Hepatocyte (in vitro differentiated cells): ENCODE data around the gene CPSF4. TPM values are rescaled to one million over a fixed set of nuclear protein-coding genes. Genes with fewer than 3 reads are reported as not detected.

Experiments used
- DNase-seq: peaks from one replicate; pipeline ENCODE4 v3.0.0-alpha.2; 2016; ENCODE audit warnings: low spot score
- H2AFZ ChIP-seq: fragments of 200-600 bp; sonication (generic); 2 replicates; pipeline ENCODE4 v1.6.0; 2016; ENCODE audit warnings: antibody characterized with exemption, mild to moderate bottlenecking
- H3K27ac ChIP-seq: fragments of 200-600 bp; sonication (generic); 2 replicates; pipeline ENCODE4 v1.5.1; 2016; ENCODE audit warnings: mild to moderate bottlenecking
- H3K27me3 ChIP-seq: fragments of 200-600 bp; sonication (generic); 2 replicates; pipeline ENCODE4 v1.6.1; 2016
- H3K36me3 ChIP-seq: fragments of 200-600 bp; sonication (generic); replicated peaks from 2 replicates; pipeline ENCODE4 v1.5.1; 2016; ENCODE audit warnings: low read depth; ENCODE audit not compliant: insufficient read depth
- H3K4me1 ChIP-seq: fragments of 200-600 bp; sonication (generic); 2 replicates; pipeline ENCODE4 v1.5.1; 2016; ENCODE audit warnings: mild to moderate bottlenecking, moderate library complexity; ENCODE audit not compliant: insufficient read depth
- H3K4me2 ChIP-seq: fragments of 200-600 bp; sonication (generic); 2 replicates; pipeline ENCODE4 v1.6.0; 2016
- H3K4me3 ChIP-seq: fragments of 200-600 bp; sonication (generic); 2 replicates; pipeline ENCODE4 v1.5.1; 2016; ENCODE audit warnings: mild to moderate bottlenecking
- H3K79me2 ChIP-seq: fragments of 200-600 bp; sonication (generic); 2 replicates; pipeline ENCODE4 v1.6.0; 2017; ENCODE audit warnings: mild to moderate bottlenecking
- H3K9me2 ChIP-seq: fragments of 200-600 bp; sonication (generic); replicated peaks from 2 replicates; pipeline ENCODE4 v1.6.0; 2017; ENCODE audit warnings: mild to moderate bottlenecking; ENCODE audit not compliant: insufficient read depth
- H3K9me3 ChIP-seq: fragments of 200-600 bp; sonication (generic); 2 replicates; pipeline ENCODE4 v1.5.1; 2016; ENCODE audit warnings: low read depth, mild to moderate bottlenecking
- H4K20me1 ChIP-seq: fragments of 200-600 bp; sonication (generic); 2 replicates; pipeline ENCODE4 v1.6.0; 2016; ENCODE audit warnings: mild to moderate bottlenecking; ENCODE audit not compliant: insufficient read depth, poor library complexity, severe bottlenecking
- CTCF ChIP-seq: fragments of 200-600 bp; sonication (generic); IDR thresholded peaks from 2 replicates; pipeline ENCODE4 v1.5.1; 2016; ENCODE audit warnings: antibody characterized with exemption, mild to moderate bottlenecking; ENCODE audit not compliant: poor library complexity
- EZH2 ChIP-seq: fragments of 200-600 bp; sonication (generic); IDR thresholded peaks from 2 replicates; pipeline ENCODE4 v1.6.1; 2016; ENCODE audit warnings: antibody characterized with exemption, mild to moderate bottlenecking, borderline replicate concordance
- EZH2phosphoT487 ChIP-seq: fragments of 200-600 bp; sonication (generic); IDR thresholded peaks from one replicate; pipeline ENCODE4 v1.6.1; 2018; ENCODE audit warnings: antibody characterized with exemption, mild to moderate bottlenecking, low read depth, moderate library complexity; ENCODE audit not compliant: unreplicated experiment, severe bottlenecking
- WGBS: methylation state at CpG from one replicate; pipeline ENCODE4 v1.1.6; 2016; ENCODE audit warnings: low lambda C conversion rate; ENCODE audit errors: missing lambda C conversion rate; 5-methylcytosine and 5-hydroxymethylcytosine counted together
- polyA plus RNA-seq: library from polyadenylated mRNA; unstranded; fragments of >200 nt; fragmentation: Nextera tagmentation; extraction: Ambion mirVana; gene quantifications from 2 replicates; pipeline ENCODE4 v1.2.1, GENCODE V29; 2016
- total RNA-seq: library from RNA; depleted of rRNA; stranded (reverse); fragments of >200 nt; gene quantifications from 2 replicates; pipeline ENCODE4 v1.2.3, GENCODE V29; 2014

CPSF4 gene
- total and polyA plus RNA-seq, 2 experiments from 2014 or later, result 35.1 to 37.6 TPM

GRCh38 chr7:99473315-99473596, 34.5 kb downstream of the CPSF4 start:
- H4K20me1 ChIP-seq, result no peaks in the 10 kb centered on the region
- H3K27me3 ChIP-seq, result no peaks in the 10 kb centered on the region
- no peak for TF ChIP-seq EZH2
- no peak for TF ChIP-seq EZH2phosphoT487
- no peak for TF ChIP-seq CTCF
- H3K4me1 ChIP-seq, result peaks cover 7% of the 10 kb centered on the region
- H3K79me2 ChIP-seq, result peaks cover 50% of the 10 kb centered on the region
- peak overlapping the region; percentile 87 for H3K27ac ChIP-seq
- no peaks in the 10 kb centered on the region for H3K9me3 ChIP-seq
- H2AFZ ChIP-seq, result peak overlapping the region; percentile 73
- WGBS, result 4% methylated on average over 7 of the region's 7 CpGs
- DNase-seq, result peak; percentile 53
- no peaks in the 10 kb centered on the region for H3K9me2 ChIP-seq
- H3K4me3 ChIP-seq, result peak overlapping the region; percentile 65
- H3K36me3 ChIP-seq, result no peaks in the 10 kb centered on the region
- peak overlapping the region; percentile 80 for H3K4me2 ChIP-seq

- H3K36me3 ChIP-seq, result no peaks in the 10 kb centered on the region
- H4K20me1 ChIP-seq, result no peaks in the 10 kb centered on the region
- no peak overlapping the region for H3K4me3 ChIP-seq
- peaks cover 56% of the 10 kb centered on the region for H3K79me2 ChIP-seq
- no peak overlapping the region for H3K4me2 ChIP-seq
- peaks cover 7% of the 10 kb centered on the region for H3K4me1 ChIP-seq
- H2AFZ ChIP-seq, result no peak overlapping the region
- DNase-seq, result no peak
- no peaks in the 10 kb centered on the region for H3K9me3 ChIP-seq
- WGBS, result 88% methylated on average over 5 of the region's 5 CpGs
- TF ChIP-seq EZH2phosphoT487 (no peak), EZH2 (no peak), CTCF (no peak)
- no peaks in the 10 kb centered on the region for H3K27me3 ChIP-seq
- no peaks in the 10 kb centered on the region for H3K9me2 ChIP-seq
- no peak overlapping the region for H3K27ac ChIP-seq
These were observed 37.4 kb downstream of the CPSF4 start for GRCh38 chr7:99476107-99476506.

GRCh38 chr7:99478464-99479440, 40.0 kb downstream of the CPSF4 start:
- H3K4me2 ChIP-seq, result no peak overlapping the region
- H4K20me1 ChIP-seq, result no peaks in the 10 kb centered on the region
- H3K27me3 ChIP-seq, result no peaks in the 10 kb centered on the region
- no peak overlapping the region for H3K4me3 ChIP-seq
- peaks cover 4% of the 10 kb centered on the region for H3K4me1 ChIP-seq
- H3K36me3 ChIP-seq, result no peaks in the 10 kb centered on the region
- TF ChIP-seq EZH2phosphoT487, result no peak
- no peaks in the 10 kb centered on the region for H3K9me2 ChIP-seq
- WGBS, result 93% methylated on average over 15 of the region's 15 CpGs
- no peak overlapping the region for H2AFZ ChIP-seq
- no peaks in the 10 kb centered on the region for H3K9me3 ChIP-seq
- H3K79me2 ChIP-seq, result peaks cover 51% of the 10 kb centered on the region
- H3K27ac ChIP-seq, result no peak overlapping the region
- DNase-seq, result no peak

GRCh38 chr7:99485094-99485493, 46.4 kb downstream of the CPSF4 start:
- no peak for TF ChIP-seq EZH2phosphoT487
- no peak for TF ChIP-seq EZH2
- TF ChIP-seq CTCF, result no peak
- no peaks in the 10 kb centered on the region for H4K20me1 ChIP-seq
- no peak overlapping the region for H2AFZ ChIP-seq
- H3K36me3 ChIP-seq, result no peaks in the 10 kb centered on the region
- H3K4me2 ChIP-seq, result no peak overlapping the region
- H3K27me3 ChIP-seq, result no peaks in the 10 kb centered on the region
- H3K9me3 ChIP-seq, result no peaks in the 10 kb centered on the region
- H3K4me1 ChIP-seq, result no peaks in the 10 kb centered on the region
- H3K9me2 ChIP-seq, result no peaks in the 10 kb centered on the region
- 93% methylated on average over 5 of the region's 5 CpGs for WGBS
- H3K79me2 ChIP-seq, result no peaks in the 10 kb centered on the region
- no peak overlapping the region for H3K27ac ChIP-seq
- DNase-seq, result no peak
- no peak overlapping the region for H3K4me3 ChIP-seq
